Esophagus squamous epithelium (tissue), 5 donors: ENCODE measurements around the gene NLRC5. TPM values are rescaled to one million over a fixed set of nuclear protein-coding genes. Genes with fewer than 3 reads are reported as not detected.
"Not testable (repeated sequence)": the region's sequence is repeated elsewhere in the genome, so short reads cannot be mapped to it uniquely, and the experiment has no call there.

Experiments used
- DNase-seq: peaks from one replicate; lab custom pipeline; 2025; lab: John Stamatoyannopoulos, UW
- H3K27ac ChIP-seq, 4 donors: fragments of 200-600 bp; sonication (generic); one replicate each; pipeline ENCODE4 v1.5.1; 2016 to 2019; ENCODE audit warnings: mild to moderate bottlenecking in 1 of 4
- H3K27me3 ChIP-seq, 4 donors: fragments of 200-600 bp; sonication (generic); 1 replicate in 3 of 4; 2 replicates in 1 of 4; pipeline versions ENCODE4 v1.5.1 to v1.6.0; 2017 to 2021; ENCODE audit warnings: antibody characterized with exemption in 1 of 4
- H3K36me3 ChIP-seq, 3 donors: fragments of 200-600 bp; sonication (generic); one replicate each; pipeline ENCODE4 v1.5.1; 2016 to 2019
- H3K4me1 ChIP-seq, 3 donors: fragments of 200-600 bp; sonication (generic); one replicate each; pipeline ENCODE4 v1.5.1; 2017 to 2019
- H3K4me3 ChIP-seq, 4 donors: fragments of 200-600 bp; sonication (generic); 1 replicate in 3 of 4; 2 replicates in 1 of 4; pipeline ENCODE4 v1.5.1; 2016 to 2019; ENCODE audit warnings: mild to moderate bottlenecking in 2 of 4, moderate library complexity in 1 of 4
- H3K9me3 ChIP-seq, 3 donors: fragments of 200-600 bp; sonication (generic); one replicate each; pipeline ENCODE4 v1.5.1; 2016 to 2019
- POLR2A ChIP-seq, 4 donors: fragments of 450-650 bp; IDR thresholded peaks; one replicate each; pipeline ENCODE4 v1.6.1; 2017; ENCODE audit warnings: antibody characterized with exemption in 4 of 4, mild to moderate bottlenecking in 4 of 4, moderate library complexity in 3 of 4
- WGBS, 2 donors: methylation state at CpG; one replicate each; pipeline ENCODE4 v1.1.5; 2018; 5-methylcytosine and 5-hydroxymethylcytosine counted together
- intact Hi-C: fragments of 100-400 bp; cut with DNase I; formaldehyde crosslinking; loops from one replicate; pipeline ENCODE4 v1.15.0; 2022
- total RNA-seq, 4 donors: library from RNA; depleted of rRNA; stranded (reverse); fragments of >200 nt; gene quantifications; one replicate each; pipeline ENCODE4 v1.1.0, GENCODE V29; 2016
- TF ChIP-seq, protein P1 (sequence below), 6 experiments: fragments of 450-650 bp in 4 of 6; fragments of 200-600 bp in 2 of 6; sonication (generic) in 2 of 6; IDR thresholded peaks; one replicate each; pipeline ENCODE4 v1.5.1; 2016 to 2019; ENCODE audit warnings: antibody characterized with exemption in 6 of 6, mild to moderate bottlenecking in 4 of 6, moderate library complexity in 4 of 6
- donor health status: DM: yes; HTN: yes; CAD: no.

Gene NLRC5
- total RNA-seq, 4 donors from 2014 or later: 7.7 to 25.2 (median 14.1) TPM

DNA sequence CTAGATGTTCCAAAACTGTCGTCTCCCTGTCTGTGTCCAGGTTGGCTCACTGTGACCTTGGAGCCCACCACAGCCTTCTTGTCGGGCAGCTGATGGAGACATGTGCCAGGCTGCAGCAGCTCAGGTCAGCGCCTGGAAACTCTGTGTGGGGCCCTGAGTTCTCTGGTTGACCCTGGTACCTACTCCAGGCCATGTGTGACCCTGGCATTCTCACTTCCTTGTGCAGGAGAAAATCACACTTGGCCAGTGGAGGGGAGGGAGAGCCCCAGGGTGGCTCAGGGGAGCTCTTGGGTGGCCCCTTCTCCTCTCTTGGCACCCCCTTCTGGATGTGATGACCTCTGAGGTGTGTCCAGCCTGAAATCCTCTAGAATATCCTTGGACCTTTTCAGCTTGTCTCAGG lies 78.0 kb downstream of the NLRC5 start:
- H3K4me3 ChIP-seq: no peak overlapping the region
- no peak for DNase-seq
- H3K4me1 ChIP-seq: peaks cover 0 to 6% (median 0%) of the 10 kb centered on the region in 3 donors
- TF ChIP-seq, protein P1, sequence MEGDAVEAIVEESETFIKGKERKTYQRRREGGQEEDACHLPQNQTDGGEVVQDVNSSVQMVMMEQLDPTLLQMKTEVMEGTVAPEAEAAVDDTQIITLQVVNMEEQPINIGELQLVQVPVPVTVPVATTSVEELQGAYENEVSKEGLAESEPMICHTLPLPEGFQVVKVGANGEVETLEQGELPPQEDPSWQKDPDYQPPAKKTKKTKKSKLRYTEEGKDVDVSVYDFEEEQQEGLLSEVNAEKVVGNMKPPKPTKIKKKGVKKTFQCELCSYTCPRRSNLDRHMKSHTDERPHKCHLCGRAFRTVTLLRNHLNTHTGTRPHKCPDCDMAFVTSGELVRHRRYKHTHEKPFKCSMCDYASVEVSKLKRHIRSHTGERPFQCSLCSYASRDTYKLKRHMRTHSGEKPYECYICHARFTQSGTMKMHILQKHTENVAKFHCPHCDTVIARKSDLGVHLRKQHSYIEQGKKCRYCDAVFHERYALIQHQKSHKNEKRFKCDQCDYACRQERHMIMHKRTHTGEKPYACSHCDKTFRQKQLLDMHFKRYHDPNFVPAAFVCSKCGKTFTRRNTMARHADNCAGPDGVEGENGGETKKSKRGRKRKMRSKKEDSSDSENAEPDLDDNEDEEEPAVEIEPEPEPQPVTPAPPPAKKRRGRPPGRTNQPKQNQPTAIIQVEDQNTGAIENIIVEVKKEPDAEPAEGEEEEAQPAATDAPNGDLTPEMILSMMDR (IDR thresholded peaks at IDR 0.05): no peak
- TF ChIP-seq POLR2A (IDR thresholded peaks at IDR 0.05): no peak
- 85 to 86% methylated on average over 1 to 3 of the region's 3 CpGs for WGBS, 2 donors
- H3K27ac ChIP-seq: no peak overlapping the region
- no peaks in the 10 kb centered on the region for H3K9me3 ChIP-seq
- no peaks in the 10 kb centered on the region for H3K27me3 ChIP-seq
- intact Hi-C loops: no loop called here
- H3K36me3 ChIP-seq: peaks cover 0 to 37% (median 0%) of the 10 kb centered on the region in 3 donors

DNA sequence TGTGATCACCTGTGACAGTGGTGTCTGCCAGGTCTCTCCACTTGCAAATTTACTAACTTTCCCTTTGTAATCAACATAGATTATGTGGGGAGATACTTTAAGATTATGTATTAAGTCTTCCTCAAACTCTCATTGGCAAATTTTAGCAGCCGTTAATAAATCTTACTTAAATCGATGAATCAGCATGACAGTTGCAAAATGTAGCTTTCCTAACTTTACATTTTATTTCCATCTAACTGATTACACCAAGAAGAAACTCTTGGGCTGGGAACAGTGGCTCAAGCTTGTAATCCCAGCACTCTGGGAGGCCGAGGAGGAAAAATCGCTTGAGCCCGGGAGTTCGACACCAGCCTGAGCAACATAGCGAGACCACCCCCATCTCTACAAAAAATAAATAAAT lies 79.7 kb downstream of the NLRC5 start:
- Histone ChIP-seq H3K27ac (no peak overlapping the region), H3K4me1 (peaks cover 0 to 6% (median 0%) of the 10 kb centered on the region in 3 donors), H3K27me3 (no peaks in the 10 kb centered on the region), H3K9me3 (no peaks in the 10 kb centered on the region), H3K4me3 (no peak overlapping the region), H3K36me3 (peaks cover 0 to 41% (median 0%) of the 10 kb centered on the region in 3 donors)
- intact Hi-C loops: no loop called here
- WGBS, 2 donors: 89 to 95% methylated on average over 7 of the region's 7 CpGs
- no peak for DNase-seq
- TF ChIP-seq, protein P1 (IDR thresholded peaks at IDR 0.05): no peak
- no peak for TF ChIP-seq POLR2A (IDR thresholded peaks at IDR 0.05)

DNA sequence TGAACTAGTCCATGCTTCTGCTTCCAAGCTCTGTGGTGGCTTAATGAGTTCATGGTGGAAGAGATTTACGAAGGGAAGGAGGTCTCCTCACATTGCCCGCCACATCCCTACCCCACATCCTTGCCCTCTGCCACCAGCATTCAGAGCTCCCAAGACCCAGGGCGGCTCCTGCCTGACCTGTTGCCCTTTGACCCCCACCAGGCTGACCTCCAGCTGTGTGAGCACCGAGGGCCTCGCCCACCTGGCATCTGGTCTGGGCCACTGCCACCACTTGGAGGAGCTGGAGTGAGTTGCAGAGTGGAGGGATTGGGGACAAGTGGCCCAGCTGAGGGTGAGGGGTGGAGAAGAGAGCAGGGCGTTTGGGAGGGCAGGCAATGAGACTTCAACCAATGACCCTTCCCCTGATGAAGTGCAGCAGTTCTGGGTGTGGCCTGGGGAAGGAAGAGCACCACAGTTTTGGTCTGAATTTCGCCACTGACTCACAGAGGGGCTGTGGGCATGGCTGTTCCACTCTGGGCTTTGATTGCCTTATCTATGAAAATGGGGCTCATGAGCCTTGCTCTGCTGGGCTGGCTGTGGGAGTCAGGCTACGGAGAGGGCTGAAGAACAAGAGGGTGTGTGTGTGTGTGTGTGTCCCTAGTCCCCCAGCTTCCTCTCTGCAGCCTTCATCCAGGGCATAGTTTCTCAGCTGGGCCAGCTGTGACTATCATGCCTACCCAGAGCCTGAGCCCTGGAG lies 80.4 kb downstream of the NLRC5 start:
- Histone ChIP-seq H3K27ac (no peak overlapping the region), H3K27me3 (no peaks in the 10 kb centered on the region), H3K36me3 (peaks cover 0 to 49% (median 0%) of the 10 kb centered on the region in 3 donors), H3K4me1 (peaks cover 0 to 6% (median 0%) of the 10 kb centered on the region in 3 donors), H3K4me3 (no peak overlapping the region), H3K9me3 (no peaks in the 10 kb centered on the region)
- TF ChIP-seq, protein P1 (IDR thresholded peaks at IDR 0.05): no peak
- no peak for TF ChIP-seq POLR2A (IDR thresholded peaks at IDR 0.05)
- intact Hi-C loops: no loop called here
- 78 to 100% methylated on average over 4 of the region's 8 CpGs for WGBS, 2 donors
- DNase-seq: no peak

DNA sequence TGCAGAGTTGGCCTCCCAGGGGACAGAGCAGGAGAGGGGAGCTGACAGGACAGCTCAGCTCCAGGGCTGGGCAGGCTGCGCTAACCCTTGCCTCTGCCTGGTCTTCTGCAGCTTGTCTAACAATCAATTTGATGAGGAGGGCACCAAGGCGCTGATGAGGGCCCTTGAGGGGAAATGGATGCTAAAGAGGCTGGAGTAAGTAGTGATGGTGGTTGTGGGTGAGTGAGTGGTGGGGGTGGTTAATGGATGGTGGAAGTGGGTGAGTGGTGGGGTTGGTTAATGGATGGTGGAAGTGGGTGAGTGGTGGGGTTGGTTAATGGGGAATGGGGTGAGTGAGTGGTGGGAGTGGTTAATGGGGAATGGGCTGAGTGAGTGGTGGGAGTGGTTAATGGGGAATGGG lies 81.1 kb downstream of the NLRC5 start:
- 100% methylated on average over 2 of the region's 2 CpGs for WGBS, 2 donors
- TF ChIP-seq, protein P1 (IDR thresholded peaks at IDR 0.05): no peak
- no peak for TF ChIP-seq POLR2A (IDR thresholded peaks at IDR 0.05)
- H3K9me3 ChIP-seq: no peaks in the 10 kb centered on the region
- DNase-seq: no peak
- H3K36me3 ChIP-seq: peaks cover 0 to 51% (median 0%) of the 10 kb centered on the region in 3 donors
- no peak overlapping the region for H3K4me3 ChIP-seq
- no peak overlapping the region for H3K27ac ChIP-seq
- intact Hi-C loops: no loop called here
- no peaks in the 10 kb centered on the region for H3K27me3 ChIP-seq
- H3K4me1 ChIP-seq: peaks cover 0 to 6% (median 0%) of the 10 kb centered on the region in 3 donors

DNA sequence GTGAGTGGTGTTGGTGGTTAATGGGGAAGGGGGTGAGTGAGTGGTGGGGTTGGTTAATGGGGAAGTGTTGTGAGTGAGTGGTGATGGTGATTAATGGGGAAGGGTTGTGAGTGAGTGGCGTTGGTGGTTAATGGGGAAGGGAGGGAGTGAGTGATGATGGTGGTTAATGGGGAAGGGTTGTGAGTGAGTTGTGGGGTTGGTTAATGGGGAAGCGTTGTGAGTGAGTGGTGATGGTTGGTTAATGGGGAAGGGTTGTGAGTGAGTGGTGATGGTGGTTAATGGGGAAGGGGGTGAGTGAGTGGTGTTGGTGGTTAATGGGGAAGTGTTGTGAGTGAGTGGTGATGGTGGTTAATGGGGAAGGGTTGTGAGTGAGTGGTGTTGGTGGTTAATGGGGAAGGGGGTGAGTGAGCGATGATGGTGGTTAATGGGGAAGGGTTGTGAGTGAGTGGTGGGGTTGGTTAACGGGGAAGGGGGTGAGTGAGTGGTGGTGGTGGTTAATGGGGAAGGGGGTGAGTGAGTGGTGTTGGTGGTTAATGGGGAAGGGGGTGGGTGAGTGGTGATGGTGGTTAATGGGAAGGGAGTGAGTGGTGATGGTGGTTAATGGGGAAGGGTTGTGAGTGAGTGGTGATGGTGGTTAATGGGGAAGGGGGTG lies 81.8 kb downstream of the NLRC5 start:
- 77 to 81% methylated on average over 4 of the region's 4 CpGs for WGBS, 2 donors
- peaks cover 0 to 53% (median 0%) of the 10 kb centered on the region in 3 donors for H3K36me3 ChIP-seq
- intact Hi-C loops, H3K9me3 ChIP-seq, DNase-seq, H3K27me3 ChIP-seq, H3K27ac ChIP-seq, H3K4me1 ChIP-seq, H3K4me3 ChIP-seq: not testable (repeated sequence)
